Renal cortex interstitium (tissue), 11 donors: ENCODE data around the gene MMEL1. TPM values are rescaled to one million over a fixed set of nuclear protein-coding genes. Genes with fewer than 3 reads are reported as not detected.

Experiments
- DNase-seq, 11 donors: peaks; one replicate each; pipeline ENCODE4 v3.0.0-alpha.2; 2013; ENCODE audit warnings: low read depth in 9 of 11, low spot score in 4 of 11; ENCODE audit errors: extremely low read depth in 1 of 11
- polyA plus RNA-seq, 3 donors: library from polyadenylated mRNA; unstranded; fragments of 120-200 nt; gene quantifications; one replicate each; pipeline ENCODE4 v1.2.1, GENCODE V29; 2013; ENCODE audit not compliant: insufficient read length in 3 of 3

MMEL1 gene
- polyA plus RNA-seq, 3 donors: 1.9 to 2.9 (median 2.8) TPM

- DNase-seq: no peak
Observed at GRCh38 chr1:2566101-2567045, 66.4 kb downstream of the MMEL1 start.

GRCh38 chr1:2564815-2565374 lies 67.9 kb downstream of the MMEL1 start:
- DNase-seq: no peak

- DNase-seq: no peak
Observed at GRCh38 chr1:2564006-2564814, 68.6 kb downstream of the MMEL1 start.

- DNase-seq: no peak
Observed at GRCh38 chr1:2563205-2563604, 69.6 kb downstream of the MMEL1 start.

- no peak for DNase-seq
Observed at GRCh38 chr1:2561898-2562895, 70.6 kb downstream of the MMEL1 start.

- DNase-seq: no peak
Observed at GRCh38 chr1:2561446-2561845, 71.4 kb downstream of the MMEL1 start.

GRCh38 chr1:2560299-2561073 lies 72.3 kb downstream of the MMEL1 start:
- no peak for DNase-seq

- DNase-seq: no peak
Observed at GRCh38 chr1:2559509-2560298, 73.1 kb downstream of the MMEL1 start.

- no peak for DNase-seq
Observed at GRCh38 chr1:2558861-2559260, 74.0 kb downstream of the MMEL1 start.

- no peak for DNase-seq
Observed at GRCh38 chr1:2558420-2558819, 74.4 kb downstream of the MMEL1 start.

- no peak for DNase-seq
Observed at GRCh38 chr1:2557482-2558400, 75.1 kb downstream of the MMEL1 start.

- no peak for DNase-seq
Observed at GRCh38 chr1:2556678-2557481, 75.9 kb downstream of the MMEL1 start.

- no peak for DNase-seq
Observed at GRCh38 chr1:2556277-2556677, 76.5 kb downstream of the MMEL1 start, which contains the start of gene TNFRSF14. TSS of gene TNFRSF14 (plus strand) at chr1:2556371. CDS start at chr1:2556665, 294 bp downstream.

- DNase-seq: no peak
Observed at GRCh38 chr1:2555634-2556276, 77.1 kb downstream of the MMEL1 start.
